Measurements from ENCODE around the gene WDCP.

The WDCP gene

DNA sequence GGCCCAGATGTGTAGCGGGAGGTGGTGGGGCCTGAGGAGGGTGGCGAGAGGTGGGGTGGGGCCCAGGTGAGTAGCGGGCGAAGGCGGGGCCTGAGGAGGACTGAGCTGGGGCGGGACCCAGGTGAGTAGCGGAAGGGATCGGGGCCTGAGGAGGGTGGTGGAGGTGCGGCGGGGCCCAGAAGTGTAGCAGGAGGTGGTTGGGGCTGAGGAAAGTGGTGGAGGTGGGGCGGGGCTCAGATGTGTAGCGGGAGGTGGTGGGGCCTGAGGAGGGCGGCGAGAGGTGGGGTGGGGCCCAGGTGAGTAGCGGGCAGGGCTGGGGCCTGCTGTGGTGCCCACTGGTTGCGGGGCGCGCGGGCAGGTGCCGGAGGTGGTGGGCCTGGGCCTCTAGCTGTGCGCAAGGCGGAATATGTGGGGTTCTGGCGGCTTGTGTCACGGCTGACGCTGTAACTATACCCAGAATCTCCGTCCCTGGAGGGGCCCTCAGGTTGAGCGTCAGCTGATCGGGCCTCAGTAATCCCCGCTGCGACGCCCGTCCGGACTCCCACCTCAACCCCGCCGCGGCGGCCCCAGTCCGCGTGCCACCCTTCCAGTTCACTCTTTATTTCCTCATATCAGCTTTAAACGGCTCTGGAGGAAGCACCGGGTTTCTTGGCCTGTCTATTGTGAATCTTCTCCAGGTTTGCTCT lies 29.8 kb upstream of the WDCP start:
- DNase-seq (ENCODE audit: low read depth), result no peak
- H3K4me3 ChIP-seq (ENCODE audit: control insufficient read depth, low read depth, low read length), result peak overlapping the region; percentile 65
- TF ChIP-seq, protein P1, sequence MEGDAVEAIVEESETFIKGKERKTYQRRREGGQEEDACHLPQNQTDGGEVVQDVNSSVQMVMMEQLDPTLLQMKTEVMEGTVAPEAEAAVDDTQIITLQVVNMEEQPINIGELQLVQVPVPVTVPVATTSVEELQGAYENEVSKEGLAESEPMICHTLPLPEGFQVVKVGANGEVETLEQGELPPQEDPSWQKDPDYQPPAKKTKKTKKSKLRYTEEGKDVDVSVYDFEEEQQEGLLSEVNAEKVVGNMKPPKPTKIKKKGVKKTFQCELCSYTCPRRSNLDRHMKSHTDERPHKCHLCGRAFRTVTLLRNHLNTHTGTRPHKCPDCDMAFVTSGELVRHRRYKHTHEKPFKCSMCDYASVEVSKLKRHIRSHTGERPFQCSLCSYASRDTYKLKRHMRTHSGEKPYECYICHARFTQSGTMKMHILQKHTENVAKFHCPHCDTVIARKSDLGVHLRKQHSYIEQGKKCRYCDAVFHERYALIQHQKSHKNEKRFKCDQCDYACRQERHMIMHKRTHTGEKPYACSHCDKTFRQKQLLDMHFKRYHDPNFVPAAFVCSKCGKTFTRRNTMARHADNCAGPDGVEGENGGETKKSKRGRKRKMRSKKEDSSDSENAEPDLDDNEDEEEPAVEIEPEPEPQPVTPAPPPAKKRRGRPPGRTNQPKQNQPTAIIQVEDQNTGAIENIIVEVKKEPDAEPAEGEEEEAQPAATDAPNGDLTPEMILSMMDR (IDR thresholded peaks at IDR 0.05; ENCODE audit: control insufficient read depth, insufficient read depth, low read depth, low read length, missing control alignments), result no peak

DNA sequence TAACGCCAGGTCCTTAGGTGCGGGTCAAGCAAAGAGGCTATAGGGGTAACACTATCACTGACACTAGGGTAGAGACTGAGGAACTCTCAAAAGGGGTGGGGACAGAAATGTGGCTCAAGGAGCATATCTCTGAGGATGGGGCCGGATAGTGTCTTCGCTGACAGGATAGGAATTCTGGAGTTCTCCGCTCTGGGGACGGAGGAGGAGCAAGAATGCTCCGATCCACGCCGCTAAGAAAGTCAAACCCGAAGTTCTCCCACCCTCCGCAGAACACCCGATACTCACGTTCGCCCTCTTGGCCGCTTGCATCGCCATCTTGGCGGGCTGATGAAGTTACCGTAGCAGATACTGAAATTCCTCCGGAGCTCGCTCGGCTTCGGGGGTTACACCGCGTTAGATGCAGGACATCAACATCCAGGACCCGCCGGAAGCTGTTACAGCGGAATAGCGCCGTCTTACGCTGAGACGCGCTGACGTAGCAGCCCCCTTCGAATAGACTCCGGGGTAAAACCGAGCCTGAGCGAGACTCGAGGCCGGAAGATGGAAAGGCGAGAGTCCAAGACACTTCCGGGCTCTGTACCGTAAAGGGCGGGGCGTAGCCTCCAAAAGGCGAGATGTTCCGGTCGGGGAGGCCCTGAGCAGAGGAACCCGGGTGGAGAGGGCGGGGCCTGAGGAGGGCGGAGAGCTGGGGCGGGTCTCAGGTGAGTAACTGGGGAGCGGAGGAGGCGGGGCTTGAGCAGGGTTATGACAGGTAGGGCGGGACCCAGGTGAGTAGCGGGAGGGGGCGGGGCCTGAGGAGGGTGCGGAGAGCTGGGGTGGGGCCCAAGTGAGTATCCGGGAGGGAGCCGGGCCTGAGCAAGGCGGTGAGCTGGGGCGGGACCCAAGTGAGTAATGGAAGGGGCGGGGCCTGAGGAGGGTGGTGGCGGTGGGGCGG lies 29.0 kb upstream of the WDCP start, which contains the start of gene SF3B6:
SF3B6 (minus strand) TSS at position 412 of the 934 bp plus-strand sequence; CDS start at position 315, 97 bp downstream.
- TF ChIP-seq, protein P1 (IDR thresholded peaks at IDR 0.05; ENCODE audit: control insufficient read depth, insufficient read depth, low read depth, low read length, missing control alignments), result peak; percentile 6
- DNase-seq (ENCODE audit: low read depth), result peak; percentile 93
- H3K4me3 ChIP-seq (ENCODE audit: control insufficient read depth, low read depth, low read length), result peak within 1 kb of the TSS; percentile 65

DNA sequence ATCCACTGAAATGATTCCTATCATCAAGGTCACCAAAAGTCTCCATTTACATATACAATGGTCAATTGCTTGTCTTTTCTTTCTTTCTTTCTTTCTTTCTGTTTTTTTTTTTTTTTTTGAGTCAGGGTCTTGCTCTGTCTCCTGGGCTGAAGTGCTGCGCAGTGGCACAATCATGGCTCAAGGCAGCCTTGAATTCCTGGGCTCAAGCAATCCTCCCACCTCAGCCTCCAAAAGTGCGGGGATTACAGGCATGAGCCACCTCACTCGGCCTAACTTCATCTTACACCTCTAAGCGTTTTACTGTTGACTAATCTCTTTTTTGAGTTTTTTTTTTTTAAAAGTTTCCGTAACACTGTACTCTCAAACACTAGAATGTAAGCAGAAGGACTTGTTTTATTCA lies 28.1 kb upstream of the WDCP start:
- TF ChIP-seq, protein P1 (IDR thresholded peaks at IDR 0.05; ENCODE audit: control insufficient read depth, insufficient read depth, low read depth, low read length, missing control alignments), result no peak
- H3K4me3 ChIP-seq (ENCODE audit: control insufficient read depth, low read depth, low read length), result peak overlapping the region; percentile 65
- DNase-seq (ENCODE audit: low read depth), result no peak

DNA sequence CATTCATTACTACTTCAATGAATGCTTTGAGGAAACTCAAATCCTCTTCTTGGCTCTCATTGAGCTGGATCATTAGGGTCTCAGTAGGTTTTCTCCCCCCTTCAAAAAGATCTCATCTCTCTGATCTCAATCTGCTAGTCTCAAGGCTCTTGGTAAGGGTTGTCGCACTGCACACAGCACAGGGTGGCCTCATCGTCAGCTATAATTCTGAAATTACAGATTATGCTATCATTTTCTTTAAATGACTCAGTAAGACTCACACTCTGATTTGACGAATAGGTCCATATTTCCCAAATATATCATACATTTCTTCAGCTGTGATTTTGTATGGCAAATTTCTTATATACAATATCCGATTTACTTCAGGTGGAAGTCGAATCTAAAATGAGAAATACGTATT lies 26.6 kb upstream of the WDCP start:
- no peak overlapping the region for H3K4me3 ChIP-seq (ENCODE audit: control insufficient read depth, low read depth, low read length)
- TF ChIP-seq, protein P1 (IDR thresholded peaks at IDR 0.05; ENCODE audit: control insufficient read depth, insufficient read depth, low read depth, low read length, missing control alignments), result no peak
- no peak for DNase-seq (ENCODE audit: low read depth)

DNA sequence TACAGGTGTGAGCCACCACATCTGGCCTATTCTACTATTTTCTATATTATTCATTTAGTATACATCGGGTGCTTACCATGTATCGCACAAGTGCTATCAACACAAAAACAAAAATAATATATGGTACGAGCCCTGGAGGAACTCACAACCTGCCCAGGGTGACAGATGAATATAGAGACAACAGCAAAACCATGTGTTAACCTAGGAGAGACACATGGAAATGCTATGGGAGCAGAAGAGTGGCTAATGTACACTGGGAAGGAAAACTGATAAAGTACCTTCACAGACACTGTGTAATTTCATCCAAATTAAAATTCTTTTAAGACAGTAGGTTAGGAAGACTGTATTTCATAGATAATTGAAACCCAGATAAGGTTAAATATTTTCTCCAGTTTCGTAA lies 25.1 kb upstream of the WDCP start:
- DNase-seq (ENCODE audit: low read depth), result no peak
- TF ChIP-seq, protein P1 (IDR thresholded peaks at IDR 0.05; ENCODE audit: control insufficient read depth, insufficient read depth, low read depth, low read length, missing control alignments), result no peak
- no peak overlapping the region for H3K4me3 ChIP-seq (ENCODE audit: control insufficient read depth, low read depth, low read length)

DNA sequence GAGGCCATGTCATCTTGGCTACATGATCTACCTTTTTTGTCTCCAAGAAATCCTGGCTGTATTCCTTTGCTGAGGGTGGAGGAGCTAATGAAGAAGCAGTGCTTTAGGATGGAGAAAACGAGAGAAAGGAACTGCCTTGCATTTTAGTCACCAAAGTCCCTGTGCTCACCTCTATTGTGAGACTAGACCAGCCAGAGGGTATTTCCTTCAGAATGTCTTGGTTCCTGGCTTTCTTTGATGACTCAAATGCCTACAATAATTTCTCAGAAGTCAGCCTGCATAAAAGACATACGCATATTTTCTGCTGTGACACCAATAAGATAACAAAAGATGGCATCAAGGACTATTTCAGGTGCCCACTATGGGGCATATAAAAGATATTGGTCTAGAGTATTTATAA lies 18.1 kb upstream of the WDCP start:
- TF ChIP-seq, protein P1 (IDR thresholded peaks at IDR 0.05; ENCODE audit: control insufficient read depth, insufficient read depth, low read depth, low read length, missing control alignments), result no peak
- DNase-seq (ENCODE audit: low read depth), result no peak
- H3K4me3 ChIP-seq (ENCODE audit: control insufficient read depth, low read depth, low read length), result no peak overlapping the region
